ENCODE results near the gene SYT1.
"Not testable (repeated sequence)": the region's sequence is repeated elsewhere in the genome, so short reads cannot be mapped to it uniquely, and the experiment has no call there.

SYT1 gene

GRCh38 chr12:79140711-79141110 is 276.1 kb downstream of the SYT1 start:
- no peak for DNase-seq (ENCODE audit: low read depth)

DNA sequence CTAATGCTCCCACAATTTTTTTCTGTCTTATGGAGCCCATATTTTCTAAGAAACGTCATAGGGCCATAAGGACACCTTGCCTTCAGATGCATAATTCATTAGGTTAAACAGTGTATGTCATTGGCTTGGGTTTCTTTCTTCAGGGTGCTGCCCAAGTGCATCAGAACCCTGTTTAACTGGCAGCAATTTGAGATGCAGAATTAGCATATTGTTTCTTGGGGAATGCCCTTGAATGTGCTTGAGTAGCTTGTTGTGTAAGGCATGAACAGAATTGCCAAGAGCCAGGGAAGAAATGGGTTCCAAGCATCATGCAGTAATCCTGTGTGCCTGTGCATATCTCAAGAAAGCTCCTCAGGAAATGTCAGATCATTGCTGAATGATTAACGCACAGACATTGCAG is 277.2 kb downstream of the SYT1 start:
- no peak for DNase-seq (ENCODE audit: low read depth)

DNA sequence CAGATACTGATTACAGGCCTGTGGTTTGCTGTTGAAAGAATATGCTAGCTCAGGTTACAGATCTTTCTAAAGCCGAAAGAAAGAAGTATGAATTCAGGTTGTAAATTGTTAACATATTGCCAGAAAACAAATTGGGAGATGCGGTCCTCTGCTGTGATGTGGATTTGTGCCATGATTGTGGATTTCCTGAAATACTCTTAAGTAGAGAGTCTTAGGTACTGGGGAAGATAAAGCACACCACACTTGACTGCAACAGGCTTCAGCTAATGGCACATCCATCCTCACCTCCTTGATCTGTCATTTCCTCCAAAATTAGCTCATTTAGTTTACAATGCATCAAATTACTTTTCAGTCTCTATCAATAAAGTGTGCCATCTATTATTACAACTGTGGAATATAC is 279.2 kb downstream of the SYT1 start:
- no peak for DNase-seq (ENCODE audit: low read depth)

- peak; percentile 28 for DNase-seq (ENCODE audit: low read depth)
Measured at GRCh38 chr12:79151956-79152355, 287.4 kb downstream of the SYT1 start.

DNA sequence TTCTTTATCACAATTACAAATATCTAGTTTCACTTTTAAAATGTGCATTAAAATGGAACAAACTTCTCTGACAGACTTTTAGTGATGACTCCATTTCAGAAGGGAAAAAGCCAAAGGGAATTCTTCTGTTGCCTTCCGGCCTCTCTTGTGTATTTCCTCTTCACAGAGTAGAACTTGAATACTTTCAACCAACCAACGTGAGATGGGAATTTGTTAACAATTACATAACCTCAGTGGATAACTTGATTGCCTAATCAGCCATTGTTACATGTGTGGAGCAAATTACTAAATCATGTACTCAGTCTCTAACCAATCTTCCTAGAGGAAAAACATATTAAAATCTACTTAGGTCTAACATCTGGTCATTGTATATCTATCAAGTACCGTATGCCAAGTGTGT is 291.1 kb downstream of the SYT1 start:
- DNase-seq (ENCODE audit: low read depth), result peak; percentile 22

DNA sequence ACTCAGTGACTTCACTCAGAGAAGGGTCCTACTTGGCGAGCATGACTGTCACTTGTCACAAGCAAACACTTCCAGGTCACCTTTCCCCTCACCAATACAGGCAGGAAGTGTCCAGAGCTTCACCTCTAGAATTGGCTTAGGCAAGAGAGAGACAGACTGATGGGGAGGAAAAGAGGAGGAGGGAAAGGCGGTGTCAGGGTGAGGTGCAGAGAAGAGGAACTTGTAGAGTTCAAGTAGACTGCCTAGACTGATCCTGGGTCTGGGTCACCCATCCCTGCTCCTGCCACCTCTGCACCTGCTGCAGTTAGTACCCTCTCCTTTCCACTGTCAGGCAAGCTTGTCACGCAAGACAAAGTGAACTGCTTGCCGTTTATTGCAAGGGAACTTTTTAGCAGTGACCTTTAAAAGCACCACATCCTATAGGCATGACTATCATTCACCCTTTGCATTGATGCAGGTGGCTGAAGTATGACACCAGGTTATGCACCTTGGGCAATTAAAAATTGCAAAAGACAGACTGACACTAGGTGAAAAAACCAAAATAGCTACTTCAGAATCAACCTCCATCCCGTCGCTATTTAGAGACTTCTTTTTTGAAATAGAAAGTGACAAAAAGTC is 292.4 kb downstream of the SYT1 start:
- no peak for DNase-seq (ENCODE audit: low read depth)

DNA sequence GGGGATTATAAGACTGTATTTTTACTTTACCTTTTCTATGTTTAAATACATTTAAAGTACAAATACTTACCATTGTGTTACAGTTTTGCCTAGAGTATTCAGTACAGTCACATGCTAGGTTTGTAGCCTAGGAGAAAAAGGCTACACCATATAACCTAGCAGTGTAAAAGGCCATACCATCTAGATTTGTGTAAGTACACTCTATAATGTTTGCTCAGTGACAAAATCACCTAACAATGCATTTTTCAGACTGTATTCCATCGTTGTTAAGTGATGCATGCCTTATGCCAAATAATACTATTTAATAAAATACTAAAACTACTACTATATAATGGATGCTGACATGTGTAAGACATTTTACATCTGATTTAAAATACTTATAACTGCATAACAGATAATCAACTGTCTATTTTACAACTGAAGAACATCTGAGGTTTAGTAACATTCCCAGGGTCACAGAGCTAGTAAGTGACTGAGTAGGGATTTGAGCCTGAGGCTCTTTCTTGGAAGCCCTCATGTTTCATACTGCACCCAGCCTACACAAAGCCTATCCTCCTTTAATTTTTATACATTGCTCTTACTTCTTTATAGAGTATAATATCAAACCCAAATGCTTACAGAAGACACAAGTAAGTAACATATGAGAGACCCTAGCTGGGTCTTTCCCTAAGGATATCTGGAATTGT is 296.8 kb downstream of the SYT1 start:
- no peak for DNase-seq (ENCODE audit: low read depth)

DNA sequence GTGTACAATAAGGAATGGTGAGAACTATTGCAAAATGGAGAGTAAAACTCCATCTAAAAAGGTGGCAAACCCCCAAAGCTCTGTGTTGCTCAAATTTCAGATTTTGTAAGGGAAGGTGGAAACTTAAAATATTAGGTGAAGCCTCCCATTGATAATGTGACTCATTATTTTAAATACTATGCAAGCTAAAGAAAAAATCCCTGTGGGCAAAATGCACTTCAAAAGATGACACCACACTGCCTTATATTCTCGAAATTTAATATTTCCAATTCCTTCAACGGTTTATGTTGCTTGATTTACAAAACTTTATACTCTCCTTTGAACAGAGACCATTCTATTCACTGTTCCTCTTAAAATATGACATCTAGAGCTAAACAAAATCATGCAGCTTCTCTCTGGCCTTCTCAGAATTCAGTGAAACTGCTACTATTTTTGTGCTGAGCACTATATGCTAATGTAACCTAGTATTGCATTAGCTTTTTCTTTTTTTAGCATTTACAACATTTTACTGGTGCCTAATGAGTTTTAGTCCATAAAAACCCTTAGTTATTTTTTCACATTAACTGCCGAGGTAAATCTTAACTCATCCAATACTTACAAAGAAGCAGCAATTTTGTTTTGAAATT is 297.7 kb downstream of the SYT1 start:
- no peak for DNase-seq (ENCODE audit: low read depth)

GRCh38 chr12:79162948-79163347 is 298.4 kb downstream of the SYT1 start:
- no peak for DNase-seq (ENCODE audit: low read depth)

DNA sequence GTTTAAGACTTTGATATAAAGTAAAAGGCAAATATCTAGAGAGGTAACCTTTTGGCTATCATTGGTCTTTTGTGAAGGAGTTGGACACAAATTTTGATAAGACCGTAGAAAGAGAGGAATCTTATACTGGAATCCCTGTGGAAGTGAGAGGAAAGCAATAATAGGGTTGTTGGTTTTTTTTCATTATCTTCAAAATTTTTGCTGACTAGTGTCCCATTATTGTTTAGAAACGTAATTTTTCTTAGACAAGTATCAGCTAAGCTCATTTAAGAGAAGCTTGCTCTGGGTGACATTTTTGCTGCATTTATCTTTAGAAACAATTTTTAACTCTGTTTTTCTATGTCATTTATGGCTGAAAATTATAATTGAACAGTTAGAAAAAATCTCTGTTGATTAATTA is 300.3 kb downstream of the SYT1 start:
- no peak for DNase-seq (ENCODE audit: low read depth)

- no peak for DNase-seq (ENCODE audit: low read depth)
Measured at GRCh38 chr12:79168687-79169086, 304.1 kb downstream of the SYT1 start.

DNA sequence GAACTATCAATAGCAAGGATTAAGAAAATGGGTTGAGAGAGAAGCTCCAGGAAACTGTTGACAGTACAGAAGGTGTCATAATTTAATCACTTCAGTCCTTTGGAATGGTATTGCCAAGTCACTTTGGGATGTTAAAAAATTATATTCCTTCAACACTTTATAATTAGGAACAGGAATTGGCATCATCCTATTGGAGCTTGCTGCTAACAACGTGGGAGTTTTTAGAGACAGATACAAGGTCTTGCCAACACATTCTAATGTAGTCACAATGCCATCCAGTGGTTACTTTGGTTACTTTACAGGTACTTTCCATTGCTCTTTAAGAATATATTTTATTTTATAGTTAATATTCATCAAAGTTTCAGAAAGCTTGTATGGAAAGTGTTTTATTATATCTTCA is 310.1 kb downstream of the SYT1 start:
- DNase-seq (ENCODE audit: low read depth), result peak; percentile 34

DNA sequence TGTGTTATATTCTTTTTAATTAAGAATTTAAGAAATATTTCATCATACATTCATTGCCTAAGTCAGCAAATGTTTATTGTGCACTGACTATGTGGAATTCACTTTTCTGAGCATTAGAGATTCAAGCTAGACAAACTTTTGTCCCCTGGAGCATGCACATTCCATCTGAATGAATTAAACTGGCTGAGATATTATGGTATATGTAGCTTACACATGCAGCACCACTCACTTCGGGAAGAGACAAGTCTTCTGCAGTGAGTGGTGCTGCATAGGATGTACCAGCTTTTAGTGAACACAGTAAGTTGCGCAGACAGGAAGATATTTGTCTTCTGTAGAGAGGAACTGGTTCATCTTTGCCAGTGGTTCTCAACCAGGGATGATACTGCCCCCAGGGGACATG is 318.4 kb downstream of the SYT1 start:
- peak; percentile 14 for DNase-seq (ENCODE audit: low read depth)

DNA sequence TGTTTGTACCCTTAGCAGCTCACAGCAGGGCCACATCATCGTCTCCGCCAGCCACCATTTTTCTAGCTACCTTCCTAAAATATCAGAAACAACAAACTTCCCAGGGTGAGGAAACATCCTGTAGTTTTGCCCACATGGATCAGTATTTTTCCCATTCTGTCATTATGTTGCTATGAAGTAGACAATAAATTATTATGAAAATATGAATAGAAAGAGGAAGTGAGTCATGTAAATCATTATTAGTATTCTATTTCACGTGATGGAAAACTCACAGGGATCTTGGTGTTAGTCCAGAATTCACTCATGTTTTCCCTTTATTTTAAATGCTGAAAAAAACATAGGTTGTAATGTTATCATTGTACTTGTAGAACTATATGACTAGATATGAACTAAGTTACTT is 319.4 kb downstream of the SYT1 start:
- no peak for DNase-seq (ENCODE audit: low read depth)

- DNase-seq (ENCODE audit: low read depth), result no peak
Measured at GRCh38 chr12:79186506-79186905, 321.9 kb downstream of the SYT1 start.

GRCh38 chr12:79187032-79187431 is 322.5 kb downstream of the SYT1 start:
- DNase-seq (ENCODE audit: low read depth), result no peak

DNA sequence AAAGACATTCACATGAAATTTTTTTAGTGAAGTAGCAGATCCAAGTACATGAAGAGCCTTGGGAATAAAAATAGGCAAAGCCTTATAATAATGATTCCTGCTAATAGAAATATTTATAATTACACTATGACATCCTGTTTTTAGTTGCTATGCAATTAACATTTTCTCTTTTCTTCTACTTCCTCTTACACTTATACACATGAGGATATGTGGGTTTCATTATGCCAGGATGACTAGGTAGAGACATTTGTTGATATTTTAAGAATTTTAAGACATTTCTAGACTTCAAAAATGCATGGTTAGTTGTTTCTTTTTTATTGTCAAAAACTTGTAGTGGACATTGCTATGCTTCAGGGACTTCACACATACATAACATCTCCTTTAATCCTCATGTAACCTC is 326.8 kb downstream of the SYT1 start:
- DNase-seq (ENCODE audit: low read depth), result no peak

- DNase-seq (ENCODE audit: low read depth), result no peak
Measured at GRCh38 chr12:79194595-79194994, 330.0 kb downstream of the SYT1 start.

DNA sequence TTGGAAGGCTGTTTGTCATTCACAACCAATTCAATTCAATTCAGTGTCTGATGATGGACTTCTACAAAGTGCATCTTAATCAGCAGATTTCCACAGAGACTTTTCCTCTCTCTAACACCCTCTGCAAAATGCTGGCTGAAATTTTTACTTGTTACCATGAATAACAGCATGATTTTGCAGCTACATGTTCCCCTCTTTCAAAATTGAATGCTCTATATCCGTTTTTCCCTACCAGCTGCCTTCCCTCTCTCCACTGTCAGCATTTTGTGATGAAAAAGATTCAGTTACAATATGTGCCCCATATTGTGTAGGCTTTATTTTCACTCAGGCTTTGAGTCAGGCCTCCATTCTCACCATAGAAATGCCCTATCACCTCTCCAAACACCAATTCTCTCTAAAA is 334.6 kb downstream of the SYT1 start:
- no peak for DNase-seq (ENCODE audit: low read depth)

DNA sequence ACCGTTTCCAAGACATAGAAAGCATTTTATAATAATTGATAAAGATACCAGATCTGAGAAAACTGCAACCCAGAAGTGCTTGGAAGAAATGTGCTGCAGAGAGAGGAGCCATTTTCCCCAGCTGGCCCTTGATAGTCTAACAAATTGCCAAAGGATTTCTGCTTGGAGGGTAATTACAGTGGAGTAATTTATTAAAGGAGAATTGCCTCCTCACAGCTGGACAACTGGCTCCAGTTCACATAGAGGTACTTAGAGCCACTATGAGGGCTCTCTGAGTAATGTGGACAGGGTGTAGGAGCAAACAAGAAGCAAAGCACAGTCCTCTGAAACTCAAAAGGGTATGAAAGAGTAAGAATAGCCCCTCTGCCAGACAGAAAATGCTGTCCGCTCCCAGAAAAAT is 335.6 kb downstream of the SYT1 start:
- no peak for DNase-seq (ENCODE audit: low read depth)

DNA sequence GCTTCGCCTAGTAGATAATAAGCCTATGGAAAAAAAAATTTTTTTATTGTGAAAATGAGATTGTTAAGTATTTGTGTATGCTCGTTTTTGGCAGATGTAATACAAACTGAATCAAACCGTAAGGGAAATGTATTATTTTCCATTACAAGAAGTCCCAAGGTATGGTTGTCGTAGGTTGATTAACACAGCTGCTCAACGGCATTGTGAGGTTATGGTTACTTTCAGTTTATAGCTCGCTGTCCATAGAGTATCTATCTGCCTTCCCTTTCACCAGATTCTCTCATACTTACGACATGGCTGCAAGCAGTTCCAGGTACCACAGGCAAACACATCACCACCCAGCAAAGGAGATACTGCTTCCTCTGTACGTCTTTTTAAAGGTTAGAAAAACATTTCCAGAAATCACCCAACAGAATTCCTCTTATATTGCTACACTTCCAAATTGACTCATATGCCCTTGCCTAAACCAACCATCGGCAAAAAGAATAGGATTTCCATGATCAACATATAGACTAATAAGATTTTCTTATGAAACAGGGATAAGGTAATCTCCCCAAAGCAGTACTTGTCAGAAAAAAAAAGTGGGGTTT is 338.6 kb downstream of the SYT1 start:
- DNase-seq (ENCODE audit: low read depth), result no peak

DNA sequence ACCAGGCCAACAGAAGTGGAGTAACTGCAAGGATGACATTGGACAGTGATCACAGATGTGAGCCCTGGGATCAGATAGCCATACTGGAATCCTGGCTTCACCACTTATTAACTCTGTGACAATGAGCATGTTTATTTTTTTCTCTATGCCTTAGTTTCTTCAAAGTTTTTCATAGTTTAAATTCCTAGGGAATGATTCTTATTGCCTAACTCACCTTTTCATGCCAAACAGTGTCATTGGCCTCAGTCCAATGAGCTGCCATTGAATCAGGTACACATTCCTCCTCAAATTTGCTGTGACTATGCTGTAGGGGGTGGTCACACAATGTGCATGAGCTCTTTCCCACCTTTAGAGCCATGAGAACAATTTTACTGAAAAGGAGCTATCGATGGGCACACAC is 342.3 kb downstream of the SYT1 start:
- no peak for DNase-seq (ENCODE audit: low read depth)

GRCh38 chr12:79210403-79210802 is 345.8 kb downstream of the SYT1 start:
- not testable (repeated sequence) for DNase-seq (ENCODE audit: low read depth)

All from non-pigmented ciliary epithelial cell (primary cell).